ENCODE results near the gene PIM1. TPM values are rescaled to one million over a fixed set of nuclear protein-coding genes. Genes with fewer than 3 reads are reported as not detected.

Gene PIM1
- total RNA-seq, 2 donors from 2014 or later: 7.3 to 10.6 TPM

- H3K36me3 ChIP-seq (replicated peaks in 1 of 2; ENCODE audit: insufficient read depth in 1 of 2, low read depth in 2 of 2): no peaks in the 10 kb centered on the region
- H3K27ac ChIP-seq: no peak overlapping the region
- no peaks in the 10 kb centered on the region for H3K27me3 ChIP-seq
- ATAC-seq (no peak), DNase-seq (no peak)
- intact Hi-C loops (cut with DNase I): no loop called here
- no peak for TF ChIP-seq POLR2A (IDR thresholded peaks at IDR 0.05)
- TF ChIP-seq CTCF (IDR thresholded peaks at IDR 0.05): no peak
- 60 to 69% methylated on average over 4 of the region's 4 CpGs for WGBS, 2 donors
- no peaks in the 10 kb centered on the region for H3K9me3 ChIP-seq
- H3K4me3 ChIP-seq: no peak overlapping the region
- no peaks in the 10 kb centered on the region for H3K4me1 ChIP-seq
Observed at GRCh38 chr6:37162740-37163139, 7.2 kb upstream of the PIM1 start.

- WGBS, 2 donors: 89 to 94% methylated on average over 5 of the region's 5 CpGs
- TF ChIP-seq CTCF (IDR thresholded peaks at IDR 0.05) (no peak), POLR2A (IDR thresholded peaks at IDR 0.05) (no peak)
- peaks cover 2 to 4% of the 10 kb centered on the region in 2 donors for H3K36me3 ChIP-seq (replicated peaks in 1 of 2; ENCODE audit: insufficient read depth in 1 of 2, low read depth in 2 of 2)
- peak overlapping the region in 1 of 4 donors; percentile 89 for H3K27ac ChIP-seq
- H3K27me3 ChIP-seq: no peaks in the 10 kb centered on the region
- H3K4me3 ChIP-seq: no peak overlapping the region
- H3K4me1 ChIP-seq: peaks cover 26% of the 10 kb centered on the region
- intact Hi-C loops (cut with DNase I): no loop called here
- no peaks in the 10 kb centered on the region for H3K9me3 ChIP-seq
- no peak for ATAC-seq
- no peak for DNase-seq
Observed at GRCh38 chr6:37168163-37168758, 1.7 kb upstream of the PIM1 start.

GRCh38 chr6:37168811-37169495, 999 bp upstream of the PIM1 start:
- DNase-seq: peak in 1 of 4 donors; percentile 62
- Histone ChIP-seq H3K27ac (peak overlapping the region; percentile 83 to 93 (median 89)), H3K27me3 (no peaks in the 10 kb centered on the region), H3K4me1 (peaks cover 28% of the 10 kb centered on the region), H3K36me3 (replicated peaks in 1 of 2; ENCODE audit: insufficient read depth in 1 of 2, low read depth in 2 of 2) (peaks cover 5 to 11% of the 10 kb centered on the region in 2 donors), H3K4me3 (peak overlapping the region; percentile 1 to 44), H3K9me3 (no peaks in the 10 kb centered on the region)
- TF ChIP-seq CTCF (IDR thresholded peaks at IDR 0.05) (no peak), POLR2A (IDR thresholded peaks at IDR 0.05) (no peak)
- intact Hi-C loops (cut with DNase I): no loop called here
- ATAC-seq: peak; percentile 1
- WGBS, 2 donors: 11% methylated on average over 26 to 27 of the region's 29 CpGs

GRCh38 chr6:37170273-37171200, 585 bp downstream of the PIM1 start:
- intact Hi-C loops (cut with DNase I): loop anchor here (5.0 to 10.0 kb wide), 4 partner anchors 37 to 406 kb away; no protein-coding TSS in a partner anchor

More at GRCh38 chr6:37170273-37171200, 585 bp downstream of the PIM1 start:
- Histone ChIP-seq H3K27ac (peak overlapping the region; percentile 88 to 91 (median 90)), H3K27me3 (no peaks in the 10 kb centered on the region), H3K4me1 (peaks cover 28% of the 10 kb centered on the region), H3K9me3 (no peaks in the 10 kb centered on the region), H3K4me3 (peak overlapping the region; percentile 26 to 85), H3K36me3 (replicated peaks in 1 of 2; ENCODE audit: insufficient read depth in 1 of 2, low read depth in 2 of 2) (peaks cover 9 to 12% of the 10 kb centered on the region in 2 donors)
- ATAC-seq (peak; percentile 21), DNase-seq (peak; percentile 58 to 71 (median 66))
- 0 to 1% methylated on average over 7 to 77 of the region's 92 CpGs for WGBS, 2 donors
- TF ChIP-seq CTCF (IDR thresholded peaks at IDR 0.05) (peak in 5 of 7 experiments; percentile 25 to 35 (median 31)), POLR2A (IDR thresholded peaks at IDR 0.05) (no peak)

Data from body of pancreas (tissue), 4 donors.